AG04449 (cell line): ENCODE measurements around the gene TMCO4.

Experiments
- CTCF ChIA-PET: fragments of 350-600 bp; formaldehyde crosslinking; extraction: SDS; loops from one replicate; lab custom pipeline; 2021; ENCODE audit warnings: antibody characterized with exemption; lab: Yijun Ruan, JAX
- POLR2A ChIA-PET: fragments of 400-600, 350-600 bp; formaldehyde crosslinking; extraction: SDS; loops from one replicate; lab custom pipeline; 2020; ENCODE audit warnings: antibody characterized with exemption, inconsistent platforms; lab: Yijun Ruan, JAX
- DNase-seq: peaks from one replicate; pipeline ENCODE4 v3.0.0-alpha.2; 2010; ENCODE audit warnings: low read depth, low spot score
- H3K4me3 ChIP-seq: 2 replicates; pipeline ENCODE4 v1.5.1; 2011; ENCODE audit warnings: low read depth, mild to moderate bottlenecking, control low read depth, low read length
- CTCF ChIP-seq: IDR thresholded peaks from one replicate; pipeline ENCODE4 v1.5.1; 2011; ENCODE audit warnings: mild to moderate bottlenecking, moderate library complexity, low read length, control low read depth, inconsistent platforms; ENCODE audit not compliant: insufficient read depth; ENCODE audit errors: missing control alignments

Gene TMCO4

GRCh38 chr1:19683351-19683750 is 116.4 kb downstream of the TMCO4 start:
- no peak for DNase-seq
- ChIA-PET POLR2A (no interaction called here), CTCF (interaction anchor here (1.2 to 6.0 kb wide), 5 partner anchors 21 to 35 kb away, joined by 3 to 55 read pairs (median 19); no protein-coding TSS in a partner anchor)

GRCh38 chr1:19682901-19683300 is 116.8 kb downstream of the TMCO4 start:
- no peak for TF ChIP-seq CTCF
- DNase-seq = no peak
- ChIA-PET POLR2A (no interaction called here), CTCF (interaction anchor here (1.2 to 6.0 kb wide), 4 partner anchors 22 to 36 kb away, joined by 3 to 55 read pairs (median 12); no protein-coding TSS in a partner anchor)
- no peak overlapping the region for H3K4me3 ChIP-seq

More at GRCh38 chr1:19683351-19683750, 116.4 kb downstream of the TMCO4 start:
- no peak overlapping the region for H3K4me3 ChIP-seq
- no peak for TF ChIP-seq CTCF

- peak; percentile 67 for DNase-seq
- H3K4me3 ChIP-seq = no peak overlapping the region
- no peak for TF ChIP-seq CTCF
- POLR2A ChIA-PET = no interaction called here
- CTCF ChIA-PET = interaction anchor here (0.8 to 6.0 kb wide), 5 partner anchors 9 to 140 kb away, joined by 3 to 55 read pairs (median 4); no protein-coding TSS in a partner anchor
Observed at GRCh38 chr1:19682257-19682656, 117.5 kb downstream of the TMCO4 start.

- TF ChIP-seq CTCF = no peak
- no peak overlapping the region for H3K4me3 ChIP-seq
- no peak for DNase-seq
- POLR2A ChIA-PET = no interaction called here
- CTCF ChIA-PET = interaction anchor here (0.7 to 6.0 kb wide), 3 partner anchors 20 to 35 kb away, joined by 3 to 55 read pairs (median 19); no protein-coding TSS in a partner anchor
Observed at GRCh38 chr1:19680644-19681043, 119.1 kb downstream of the TMCO4 start.

DNA sequence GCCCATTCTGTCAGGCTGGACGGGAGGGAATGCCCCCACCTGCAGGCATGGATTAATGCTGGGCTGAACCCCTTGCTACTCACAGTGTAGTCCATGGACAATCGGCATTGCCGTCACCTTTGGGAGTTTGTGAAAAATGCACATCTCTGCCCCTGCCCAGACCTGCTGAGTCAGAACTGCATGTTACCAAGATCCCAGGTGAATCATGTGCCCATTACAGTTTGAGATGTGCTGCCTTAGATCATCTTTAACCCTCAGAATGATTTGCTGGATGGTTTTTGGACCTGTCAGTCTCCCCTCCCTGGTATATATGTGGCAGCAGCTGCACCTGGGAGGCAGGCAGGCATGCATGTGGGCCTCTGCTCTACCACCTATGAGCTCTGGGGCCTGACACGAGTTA is 120.0 kb downstream of the TMCO4 start:
- DNase-seq = no peak
- TF ChIP-seq CTCF = no peak
- no peak overlapping the region for H3K4me3 ChIP-seq
- POLR2A ChIA-PET = no interaction called here
- CTCF ChIA-PET = interaction anchor here (3.9 to 10.0 kb wide), 2 partner anchors 18 to 25 kb away, joined by 19 to 103 read pairs; partner anchors contain the start of gene HTR6

GRCh38 chr1:19678931-19679453 is 120.7 kb downstream of the TMCO4 start:
- DNase-seq = no peak
- TF ChIP-seq CTCF = no peak
- POLR2A ChIA-PET = no interaction called here
- no peak overlapping the region for H3K4me3 ChIP-seq
- CTCF ChIA-PET = interaction anchor here (10.0 kb wide), 1 partner anchor 17 kb away, joined by 103 read pairs; the partner anchor contains the start of gene HTR6
